ENCODE results near the gene HAND2. TPM values are rescaled to one million over a fixed set of nuclear protein-coding genes. Genes with fewer than 3 reads are reported as not detected.

Gene HAND2
- polyA plus RNA-seq, 1 donor = 0.77 TPM

DNA sequence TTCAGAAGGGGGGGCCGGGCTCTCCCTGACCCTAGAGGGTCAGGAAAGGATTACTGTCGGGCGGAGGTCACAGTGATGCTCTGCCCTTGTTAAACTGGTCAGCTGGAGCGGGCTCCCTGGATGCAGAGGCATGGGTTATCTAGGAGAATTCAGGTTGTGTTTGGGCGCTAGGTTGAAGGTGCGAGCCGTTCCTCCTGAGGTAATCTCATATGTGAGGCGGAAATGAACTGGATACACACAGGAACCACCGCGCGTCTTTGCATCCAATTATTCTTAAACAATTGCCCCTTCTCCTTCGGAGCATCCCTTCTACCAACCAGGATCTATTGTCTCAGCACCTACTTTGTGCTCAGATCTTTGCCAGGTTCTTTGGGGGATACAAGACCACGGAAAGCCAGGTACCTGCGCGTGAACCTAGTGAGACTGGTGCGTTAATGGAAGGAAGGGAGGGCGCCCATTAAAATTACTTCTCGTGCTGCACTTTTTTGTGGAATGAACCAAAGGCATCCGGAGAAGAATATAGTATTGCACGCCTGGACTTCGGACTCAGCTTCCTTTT lies 28.4 kb downstream of the HAND2 start:
- DNase-seq = no peak

GRCh38 chr4:173500841-173501591 lies 29.0 kb downstream of the HAND2 start:
- no peak for DNase-seq

- no peak for DNase-seq
Measured at GRCh38 chr4:173499658-173500535, 30.1 kb downstream of the HAND2 start.

DNA sequence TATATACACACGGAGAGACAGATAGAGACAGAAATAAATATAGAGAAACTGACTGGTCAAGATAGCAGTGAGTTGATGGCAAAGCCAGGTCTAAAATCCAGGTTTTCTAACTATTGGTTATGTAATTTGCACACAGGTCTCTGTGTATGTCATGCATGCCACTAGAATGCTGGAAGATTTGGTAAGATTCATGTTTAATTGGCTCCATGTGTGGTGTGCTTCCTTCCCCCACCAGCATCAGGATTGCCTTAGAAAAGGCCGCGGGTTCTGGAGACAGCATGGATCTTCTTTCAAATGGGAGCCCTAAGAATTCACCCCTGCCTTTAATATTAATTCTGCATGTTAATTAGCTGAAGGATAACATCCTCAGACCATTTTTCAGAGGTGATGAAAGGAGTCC lies 31.3 kb downstream of the HAND2 start:
- DNase-seq = no peak

DNA sequence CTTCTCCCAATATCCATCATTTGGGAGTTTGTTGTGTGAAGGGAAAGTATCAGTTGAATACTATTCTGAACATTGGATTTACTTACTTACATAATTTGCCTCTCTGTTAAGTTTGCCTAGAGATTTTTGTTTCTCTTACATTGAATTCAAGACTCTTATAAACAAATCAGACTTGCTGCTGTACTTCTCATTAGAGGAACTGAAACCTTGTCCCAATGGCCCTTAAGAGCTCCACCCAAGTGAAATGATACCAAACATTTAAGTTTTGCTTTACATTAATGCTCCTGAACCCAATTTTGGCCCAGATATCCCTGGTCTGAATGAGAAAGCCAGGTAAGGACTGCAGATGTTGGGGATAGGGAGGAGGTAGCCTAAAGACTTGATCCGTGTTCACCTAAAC lies 32.0 kb downstream of the HAND2 start:
- DNase-seq = no peak

GRCh38 chr4:173494013-173494970 lies 35.7 kb downstream of the HAND2 start:
- DNase-seq = no peak

- no peak for DNase-seq
Measured at GRCh38 chr4:173493041-173493440, 37.0 kb downstream of the HAND2 start.

- no peak for DNase-seq
Measured at GRCh38 chr4:173492315-173492714, 37.7 kb downstream of the HAND2 start.

DNA sequence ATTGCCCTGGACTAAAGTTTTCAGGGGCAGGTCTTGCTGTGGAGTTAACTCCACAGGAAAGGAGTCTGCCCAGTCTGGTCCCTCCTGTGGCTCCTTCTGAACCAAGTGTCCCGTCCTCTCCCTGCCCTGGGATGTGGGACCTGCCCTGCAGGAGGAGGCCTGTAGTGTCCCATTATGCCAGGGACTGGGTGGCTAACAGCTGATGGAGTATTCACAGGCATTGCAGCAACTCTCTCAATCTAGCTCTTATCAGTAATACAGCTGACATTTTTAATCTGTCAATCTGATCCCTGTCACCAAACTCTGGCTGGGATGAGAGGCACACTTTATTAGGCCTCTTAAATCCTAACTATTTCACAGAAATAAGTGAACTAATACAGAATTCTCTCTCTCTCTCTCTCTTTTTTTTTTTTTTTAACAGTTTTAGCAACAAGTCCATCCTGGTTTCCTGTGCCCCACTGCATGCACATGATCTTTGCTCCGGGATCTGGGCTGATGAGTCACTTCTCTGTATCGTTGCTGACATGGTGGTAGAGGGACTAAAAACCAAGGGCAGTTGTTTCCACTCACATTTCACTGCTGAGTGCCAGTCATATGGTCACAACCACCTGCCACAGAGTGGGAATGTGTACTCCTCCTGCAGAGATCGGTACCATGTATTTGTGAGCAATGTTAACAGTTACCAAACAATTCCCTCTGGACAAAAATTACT lies 39.1 kb downstream of the HAND2 start:
- DNase-seq = no peak

- no peak for DNase-seq
Measured at GRCh38 chr4:173490256-173490655, 39.8 kb downstream of the HAND2 start.

GRCh38 chr4:173489514-173489913 lies 40.5 kb downstream of the HAND2 start:
- DNase-seq = no peak

DNA sequence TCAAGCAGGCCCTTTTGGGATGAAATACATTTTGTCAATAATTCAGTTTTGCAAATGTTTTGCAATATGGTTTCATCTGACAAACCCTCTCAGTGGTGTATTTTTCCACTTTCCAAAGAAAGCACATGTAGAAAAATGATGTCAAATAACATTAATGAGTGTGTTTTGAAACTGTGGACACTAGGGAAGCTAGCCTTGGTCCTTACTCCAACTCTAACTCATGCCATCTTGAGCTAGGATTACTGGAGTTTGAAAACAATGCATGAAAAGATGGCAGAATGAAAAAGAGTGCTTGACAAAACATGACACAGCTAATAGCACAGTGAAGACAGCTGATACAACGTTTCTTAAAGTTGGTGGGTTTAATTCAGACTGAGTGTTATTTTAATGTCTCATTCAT lies 41.4 kb downstream of the HAND2 start:
- no peak for DNase-seq

GRCh38 chr4:173488074-173488473 lies 42.0 kb downstream of the HAND2 start:
- no peak for DNase-seq

GRCh38 chr4:173486714-173487392 lies 43.2 kb downstream of the HAND2 start:
- no peak for DNase-seq

- DNase-seq = no peak
Measured at GRCh38 chr4:173485164-173485563, 44.9 kb downstream of the HAND2 start.

DNA sequence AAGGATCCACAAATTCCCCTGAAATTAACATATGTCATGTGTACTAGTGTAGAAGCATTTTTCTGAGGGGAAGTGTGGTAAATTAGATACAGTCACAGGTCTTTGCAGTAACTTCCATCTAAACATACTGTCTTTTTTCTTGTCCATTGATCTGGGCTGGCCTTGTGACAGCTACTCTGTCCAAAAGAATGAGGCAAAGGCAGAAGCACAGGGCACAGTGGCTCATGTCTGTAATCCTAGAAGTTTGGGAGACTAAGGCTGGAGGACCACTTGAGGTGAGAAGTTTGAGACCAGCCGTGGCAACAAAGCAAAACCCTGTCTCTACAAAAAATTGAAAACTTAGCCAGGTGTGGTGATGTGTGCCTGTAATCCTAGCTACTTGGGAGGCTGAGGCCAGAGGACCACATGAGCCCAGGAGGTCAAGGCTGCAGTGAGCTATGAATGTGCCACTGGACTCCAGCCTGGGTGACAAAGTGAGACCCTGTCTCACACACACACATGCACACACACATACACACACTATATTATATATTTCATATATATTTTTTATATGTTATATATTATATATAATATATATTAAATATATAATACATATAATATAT lies 47.6 kb downstream of the HAND2 start:
- no peak for DNase-seq

DNA sequence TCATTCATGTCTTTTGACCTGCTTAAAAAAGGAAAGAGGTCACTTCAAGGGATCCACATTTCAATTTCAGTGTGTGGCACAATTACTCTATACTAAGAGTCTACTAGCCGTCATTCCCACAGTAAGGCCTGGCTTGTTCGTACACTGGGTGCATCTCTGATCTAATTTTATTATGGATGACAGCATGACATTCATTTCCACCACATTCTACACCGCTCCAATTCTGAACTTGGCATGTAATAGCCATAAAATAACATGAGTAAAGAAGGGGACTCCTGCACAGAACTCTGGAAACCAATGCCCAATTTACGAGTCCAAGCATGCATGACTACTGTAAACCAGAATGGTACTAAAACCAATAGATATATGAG lies 51.1 kb downstream of the HAND2 start:
- no peak for DNase-seq

GRCh38 chr4:173478201-173478912 lies 51.7 kb downstream of the HAND2 start:
- no peak for DNase-seq

GRCh38 chr4:173477016-173477415 lies 53.0 kb downstream of the HAND2 start:
- DNase-seq = no peak
